Muscle layer of duodenum (tissue), 2 donors: ENCODE results near the gene UBXN2A.
"Not testable (repeated sequence)": the region's sequence is repeated elsewhere in the genome, so short reads cannot be mapped to it uniquely, and the experiment has no call there.

Experiments used
- H3K27ac ChIP-seq: one replicate; pipeline ENCODE4 v1.7.0; 2013; ENCODE audit warnings: mild to moderate bottlenecking, low read length
- H3K27me3 ChIP-seq: one replicate; pipeline ENCODE4 v1.7.0; 2013; ENCODE audit warnings: low read depth, mild to moderate bottlenecking, control low read depth, low read length
- H3K36me3 ChIP-seq, 2 donors: one replicate each; pipeline ENCODE4 v1.7.0; 2013; ENCODE audit warnings: low read length in 2 of 2, control low read depth in 1 of 2, mild to moderate bottlenecking in 1 of 2; ENCODE audit not compliant: insufficient read depth in 2 of 2, control insufficient read depth in 1 of 2
- H3K4me1 ChIP-seq, 2 donors: one replicate each; pipeline ENCODE4 v1.7.0; 2013; ENCODE audit warnings: low read length in 2 of 2, mild to moderate bottlenecking in 2 of 2, control low read depth in 1 of 2, moderate library complexity in 1 of 2; ENCODE audit not compliant: insufficient read depth in 2 of 2, control insufficient read depth in 1 of 2
- H3K4me3 ChIP-seq, 2 donors: one replicate each; pipeline ENCODE4 v1.7.0; 2013; ENCODE audit warnings: low read length in 2 of 2, low read depth in 1 of 2, mild to moderate bottlenecking in 1 of 2
- H3K9me3 ChIP-seq, 2 donors: one replicate each; pipeline ENCODE4 v1.7.0; 2013; ENCODE audit warnings: low read length in 2 of 2, control low read depth in 1 of 2, mild to moderate bottlenecking in 1 of 2; ENCODE audit not compliant: control insufficient read depth in 1 of 2
- donor health status: healthy.

The UBXN2A gene

GRCh38 chr2:24007693-24008092 lies 67.4 kb downstream of the UBXN2A start:
- Histone ChIP-seq H3K36me3 (no peaks in the 10 kb centered on the region), H3K27ac (no peak overlapping the region), H3K9me3 (no peaks in the 10 kb centered on the region), H3K27me3 (peaks cover 23% of the 10 kb centered on the region), H3K4me3 (no peak overlapping the region), H3K4me1 (peaks cover 0 to 14% of the 10 kb centered on the region in 2 donors)

- H3K27me3 ChIP-seq = peaks cover 23% of the 10 kb centered on the region
- no peaks in the 10 kb centered on the region for H3K36me3 ChIP-seq
- no peak overlapping the region for H3K4me3 ChIP-seq
Measured at GRCh38 chr2:24008672-24009366, 68.6 kb downstream of the UBXN2A start.

GRCh38 chr2:24009367-24009679 lies 69.1 kb downstream of the UBXN2A start:
- Histone ChIP-seq H3K27me3 (peaks cover 23% of the 10 kb centered on the region), H3K4me3 (peak overlapping the region; percentile 26 to 61), H3K36me3 (no peaks in the 10 kb centered on the region), H3K27ac (no peak overlapping the region), H3K4me1 (peaks cover 0 to 14% of the 10 kb centered on the region in 2 donors), H3K9me3 (no peaks in the 10 kb centered on the region)

More at GRCh38 chr2:24008672-24009366, 68.6 kb downstream of the UBXN2A start:
- H3K9me3 ChIP-seq = no peaks in the 10 kb centered on the region
- no peak overlapping the region for H3K27ac ChIP-seq
- peaks cover 0 to 14% of the 10 kb centered on the region in 2 donors for H3K4me1 ChIP-seq

- Histone ChIP-seq H3K27ac (no peak within 1 kb of the TSS), H3K9me3 (no peaks in the 10 kb centered on the region), H3K4me3 (peak within 1 kb of the TSS; percentile 26 to 61), H3K27me3 (peaks cover 23% of the 10 kb centered on the region), H3K36me3 (no peaks in the 10 kb centered on the region), H3K4me1 (peaks cover 0 to 14% of the 10 kb centered on the region in 2 donors)
Measured at GRCh38 chr2:24009680-24010476, 69.6 kb downstream of the UBXN2A start, which contains the start of gene MFSD2B. Gene MFSD2B (plus strand): TSS chr2:24010085. CDS start chr2:24010097, 12 bp downstream.

GRCh38 chr2:24010477-24011249 lies 70.4 kb downstream of the UBXN2A start:
- Histone ChIP-seq H3K27me3 (peaks cover 23% of the 10 kb centered on the region), H3K4me1 (peaks cover 0 to 14% of the 10 kb centered on the region in 2 donors), H3K9me3 (no peaks in the 10 kb centered on the region), H3K36me3 (no peaks in the 10 kb centered on the region), H3K4me3 (peak overlapping the region; percentile 26 to 61), H3K27ac (no peak overlapping the region)

GRCh38 chr2:24011250-24012104 lies 71.2 kb downstream of the UBXN2A start:
- Histone ChIP-seq H3K27ac (no peak overlapping the region), H3K4me1 (peaks cover 0 to 14% of the 10 kb centered on the region in 2 donors), H3K36me3 (no peaks in the 10 kb centered on the region), H3K4me3 (no peak overlapping the region), H3K27me3 (peaks cover 23% of the 10 kb centered on the region), H3K9me3 (no peaks in the 10 kb centered on the region)

- no peaks in the 10 kb centered on the region for H3K36me3 ChIP-seq
- H3K9me3 ChIP-seq = no peaks in the 10 kb centered on the region
- H3K4me3 ChIP-seq = no peak overlapping the region
- H3K27me3 ChIP-seq = peaks cover 23% of the 10 kb centered on the region
- H3K27ac ChIP-seq = no peak overlapping the region
- peaks cover 0 to 14% of the 10 kb centered on the region in 2 donors for H3K4me1 ChIP-seq
Measured at GRCh38 chr2:24012521-24013188, 72.4 kb downstream of the UBXN2A start.

- H3K4me1 ChIP-seq, H3K9me3 ChIP-seq, H3K36me3 ChIP-seq, H3K27ac ChIP-seq, H3K4me3 ChIP-seq: not testable (repeated sequence)
- peaks cover 16% of the 10 kb centered on the region for H3K27me3 ChIP-seq
Measured at GRCh38 chr2:24014902-24015301, 74.6 kb downstream of the UBXN2A start.

- no peaks in the 10 kb centered on the region for H3K4me1 ChIP-seq
- H3K36me3 ChIP-seq = no peaks in the 10 kb centered on the region
- H3K9me3 ChIP-seq = no peaks in the 10 kb centered on the region
- peaks cover 8% of the 10 kb centered on the region for H3K27me3 ChIP-seq
- no peak overlapping the region for H3K27ac ChIP-seq
- H3K4me3 ChIP-seq = no peak overlapping the region
Measured at GRCh38 chr2:24015562-24016375, 75.5 kb downstream of the UBXN2A start.

- H3K4me1 ChIP-seq = no peaks in the 10 kb centered on the region
- H3K9me3 ChIP-seq = no peaks in the 10 kb centered on the region
- peaks cover 2% of the 10 kb centered on the region for H3K27me3 ChIP-seq
- no peak overlapping the region for H3K27ac ChIP-seq
- H3K36me3 ChIP-seq = no peaks in the 10 kb centered on the region
- H3K4me3 ChIP-seq = no peak overlapping the region
Measured at GRCh38 chr2:24016376-24016761, 76.1 kb downstream of the UBXN2A start.
